GM12878 (cell line): Measurements from ENCODE around the gene E2F7. TPM values are rescaled to one million over a fixed set of nuclear protein-coding genes. Genes with fewer than 3 reads are reported as not detected.

Source experiments
- ATAC-seq: fragments of 200-7000 bp; cut with Tn5 transposase; 3 replicates; pipeline ENCODE4 v1.9.1; 2020; ENCODE audit warnings: mild to moderate bottlenecking, moderate library complexity
- BruUV-seq: library from RNA; stranded (reverse); fragments of 400-500 nt; replicated peaks from 2 replicates; lab custom pipeline; 2021; lab: Mats Ljungman, UMichigan
- CTCF ChIA-PET: fragments of 300-600 bp; sonication (Branson Sonifier 250); formaldehyde crosslinking; extraction: SDS; loops from one replicate; lab custom pipeline; 2021; ENCODE audit warnings: inconsistent platforms; lab: Yijun Ruan, JAX
- POLR2A ChIA-PET: fragments of 350-600 bp; formaldehyde crosslinking; extraction: SDS; loops from one replicate; lab custom pipeline; 2021; ENCODE audit warnings: inconsistent platforms; lab: Charles Lee
- RAD21 ChIA-PET: fragments of 300-600 bp; sonication (Branson Sonifier 250); formaldehyde crosslinking; loops from one replicate; lab custom pipeline; 2023; ENCODE audit warnings: antibody characterized with exemption; ENCODE audit not compliant: unreplicated experiment; lab: Charles Lee
- SMC1A ChIA-PET: fragments of 300-600 bp; sonication (Branson Sonifier 250); formaldehyde crosslinking; loops from one replicate; lab custom pipeline; 2023; ENCODE audit not compliant: unreplicated experiment, uncharacterized antibody; lab: Charles Lee
- DNase-seq: peaks from one replicate; pipeline ENCODE4 v3.0.0-alpha.2; 2011; ENCODE audit warnings: low read depth, low spot score
- FAIRE-seq: peaks from 3 replicates; lab custom pipeline; 2011; peaks lifted over from hg19 to GRCh38; lab: Jason Lieb, UNC
- H2AFZ ChIP-seq: 2 replicates; pipeline ENCODE4 v1.6.0; 2011; ENCODE audit warnings: low read depth, low read length, control low read depth; ENCODE audit not compliant: control insufficient read depth
- H3K27ac ChIP-seq: 2 replicates; pipeline ENCODE4 v1.5.1; 2011; ENCODE audit warnings: control low read depth; ENCODE audit not compliant: control insufficient read depth, insufficient read depth
- H3K27me3 ChIP-seq, 2 experiments: replicated peaks in 1 of 2; 2 replicates each; pipeline versions ENCODE4 v1.6.0 to v1.6.1; 2011; ENCODE audit warnings: low read length in 1 of 2; ENCODE audit not compliant: control insufficient read depth in 2 of 2, insufficient read depth in 2 of 2
- H3K36me3 ChIP-seq, 2 experiments: 2 replicates each; pipeline ENCODE4 v1.5.1; 2011; ENCODE audit warnings: low read length in 1 of 2; ENCODE audit not compliant: control insufficient read depth in 2 of 2, insufficient read depth in 2 of 2
- H3K4me1 ChIP-seq: 2 replicates; pipeline ENCODE4 v1.6.1; 2011; ENCODE audit warnings: mild to moderate bottlenecking, low read length, moderate library complexity, mixed read lengths; ENCODE audit not compliant: control insufficient read depth, insufficient read depth
- H3K4me2 ChIP-seq: 2 replicates; pipeline ENCODE4 v1.6.0; 2011; ENCODE audit warnings: control low read depth; ENCODE audit not compliant: control insufficient read depth, insufficient read depth
- H3K4me3 ChIP-seq: fragments of 200-600 bp; sonication (generic); 2 replicates; pipeline ENCODE4 v1.5.1; 2016
- H3K79me2 ChIP-seq: 2 replicates; pipeline ENCODE4 v1.6.0; 2011; ENCODE audit warnings: low read length; ENCODE audit not compliant: control insufficient read depth, insufficient read depth
- H3K9ac ChIP-seq: 2 replicates; pipeline ENCODE4 v1.8.0; 2011; ENCODE audit warnings: low read length, control low read depth, mixed read lengths; ENCODE audit not compliant: control insufficient read depth, insufficient read depth
- H3K9me3 ChIP-seq: replicated peaks from 3 replicates; pipeline ENCODE4 v1.5.1; 2011; ENCODE audit warnings: mild to moderate bottlenecking, low read length; ENCODE audit not compliant: control insufficient read depth, insufficient read depth
- H4K20me1 ChIP-seq: 2 replicates; pipeline ENCODE4 v1.6.0; 2011; ENCODE audit not compliant: control insufficient read depth, insufficient read depth
- FOS ChIP-seq: IDR thresholded peaks from 3 replicates; pipeline ENCODE4 v1.6.1; 2011; ENCODE audit warnings: borderline replicate concordance; ENCODE audit not compliant: insufficient read length; ENCODE audit errors: extremely low read depth
- MTA2 ChIP-seq: fragments of 450-650 bp; IDR thresholded peaks from 2 replicates; pipeline ENCODE4 v1.6.1; 2016; ENCODE audit warnings: low read depth, mild to moderate bottlenecking, moderate library complexity
- NR2C1 ChIP-seq: fragments of 450-650 bp; IDR thresholded peaks from 2 replicates; pipeline ENCODE4 v1.6.1; 2017; ENCODE audit warnings: antibody characterized with exemption, mild to moderate bottlenecking, moderate library complexity
- PRDM15 ChIP-seq: fragments of 450-650 bp; formaldehyde crosslinking; IDR thresholded peaks from 2 replicates; pipeline ENCODE4 v1.4.0; 2020; ENCODE audit warnings: mild to moderate bottlenecking, moderate library complexity
- RELA ChIP-seq: fragments of 450-650 bp; IDR thresholded peaks from 2 replicates; pipeline ENCODE4 v1.8.0; 2014; ENCODE audit warnings: borderline replicate concordance; ENCODE audit not compliant: partially characterized antibody
- RFX5 ChIP-seq: IDR thresholded peaks from 2 replicates; pipeline ENCODE4 v1.6.1; 2011; ENCODE audit warnings: low read depth, low read length, improper control_type of control experiment
- WGBS: methylation state at CpG from one replicate; pipeline ENCODE4 v1.1.6; 2016; ENCODE audit warnings: low lambda C conversion rate; ENCODE audit not compliant: insufficient replicate concordance, insufficient coverage; ENCODE audit errors: missing lambda C conversion rate; 5-methylcytosine and 5-hydroxymethylcytosine counted together
- in situ Hi-C: fragments of 300-500 bp; cut with MboI; formaldehyde crosslinking; loops from 9 replicates; pipeline ENCODE4 v1.14.3; 2018; ENCODE audit warnings: mixed read lengths
- intact Hi-C: fragments of 100-400 bp; cut with micrococcal nuclease; formaldehyde crosslinking; loops from one replicate; pipeline ENCODE4 v1.14.2; 2022; ENCODE audit not compliant: unreplicated experiment
- polyA plus RNA-seq, 11 experiments: library from polyadenylated mRNA; depleted of rRNA in 4 of 11; unstranded in 6 of 11; stranded (reverse) in 5 of 11; fragments of >200 nt; fragmentation: Nextera tagmentation in 4 of 11; fragmentation: Illumina TruSeq in 1 of 11; extraction: Ambion mirVana in 4 of 11; extraction: Trizol in 1 of 11; gene quantifications; 1 replicate in 1 of 11; 2 replicates in 10 of 11; pipeline versions ENCODE4 v1.2.1 to v1.2.3, GENCODE V29; 2011 to 2016; ENCODE audit warnings: inconsistent platforms in 2 of 11, missing spikeins in 2 of 11, low read depth in 1 of 11
- total RNA-seq, 4 experiments: library from RNA; depleted of rRNA in 3 of 4; stranded (reverse); fragments of >200 nt in 3 of 4; fragmentation: Illumina TruSeq in 1 of 4; extraction: Trizol in 1 of 4; gene quantifications; 2 replicates each; pipeline versions ENCODE4 v1.2.1 to v1.2.3, GENCODE V29; 2013 to 2021
- TF ChIP-seq, protein P1 (sequence below): IDR thresholded peaks from 2 replicates; pipeline ENCODE4 v1.6.1; 2012; ENCODE audit warnings: low read depth, low read length, improper control_type of control experiment

The E2F7 gene
- total and polyA plus RNA-seq, 10 of the 15 experiments (the other 5 are each of a cell fraction or from before 2014, with no cell fraction given), result 5.6 to 32.1 (median 19.9) TPM

DNA sequence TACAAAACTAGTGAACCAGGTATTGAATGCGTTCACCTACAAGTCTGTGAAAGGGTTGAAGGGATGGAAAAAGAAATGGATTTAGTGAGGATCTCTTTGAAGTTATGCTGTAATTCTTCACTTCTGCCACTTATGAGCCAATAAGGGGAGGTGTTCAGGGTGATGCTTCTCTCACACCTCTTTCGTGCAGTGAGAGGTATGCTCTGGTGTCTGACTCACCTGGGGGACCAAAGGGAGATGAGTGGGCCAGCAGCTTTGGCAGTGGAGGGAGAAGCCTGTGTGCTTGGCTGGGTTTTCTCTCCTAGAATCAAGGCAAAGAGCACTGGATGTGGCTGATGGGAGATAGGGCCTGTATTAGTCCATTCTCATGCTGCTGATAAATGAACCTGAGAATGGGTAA, 45.4 kb downstream of the E2F7 start:
- no peak for FAIRE-seq

More for the DNA sequence above, 45.4 kb downstream of the E2F7 start:
- ChIA-PET SMC1A (interaction anchor here (1.4 kb wide), 2 partner anchors 9 to 12 kb away, joined by 3 to 8 read pairs; no protein-coding TSS in a partner anchor), RAD21 (interaction anchor here (0.8 to 1.7 kb wide), 3 partner anchors 9 to 399 kb away, joined by 4 to 5 read pairs (median 4); no protein-coding TSS in a partner anchor), POLR2A (no interaction called here), CTCF (interaction anchor here (1.1 to 5.2 kb wide), 3 partner anchors 9 to 31 kb away, joined by 3 to 57 read pairs (median 4); no protein-coding TSS in a partner anchor)
- H3K27ac ChIP-seq, result no peak overlapping the region
- WGBS, result 97% methylated on average over 2 of the region's 2 CpGs
- H4K20me1 ChIP-seq, result no peaks in the 10 kb centered on the region
- no peak for ATAC-seq
- no peak for DNase-seq
- H3K79me2 ChIP-seq, result no peaks in the 10 kb centered on the region
- no peaks in the 10 kb centered on the region for H3K9me3 ChIP-seq
- no TSS peak for BruUV-seq
- H3K27me3 ChIP-seq, result no peaks in the 10 kb centered on the region
- H3K4me2 ChIP-seq, result no peak overlapping the region
- H2AFZ ChIP-seq, result no peak overlapping the region
- no peaks in the 10 kb centered on the region for H3K4me1 ChIP-seq
- no peak overlapping the region for H3K4me3 ChIP-seq
- H3K9ac ChIP-seq, result no peak overlapping the region
- intact Hi-C loops, result loop anchor here (10.0 kb wide), 1 partner anchor 225 kb away; no protein-coding TSS in a partner anchor
- in situ Hi-C loops, result no loop called here
- peaks cover 2 to 6% of the 10 kb centered on the region in 2 experiments for H3K36me3 ChIP-seq
- TF ChIP-seq MTA2 (no peak), PRDM15 (CRISPR knock-in tag) (no peak), RFX5 (no peak), FOS (no peak), NR2C1 (no peak), RELA (no peak)
- TF ChIP-seq, protein P1, sequence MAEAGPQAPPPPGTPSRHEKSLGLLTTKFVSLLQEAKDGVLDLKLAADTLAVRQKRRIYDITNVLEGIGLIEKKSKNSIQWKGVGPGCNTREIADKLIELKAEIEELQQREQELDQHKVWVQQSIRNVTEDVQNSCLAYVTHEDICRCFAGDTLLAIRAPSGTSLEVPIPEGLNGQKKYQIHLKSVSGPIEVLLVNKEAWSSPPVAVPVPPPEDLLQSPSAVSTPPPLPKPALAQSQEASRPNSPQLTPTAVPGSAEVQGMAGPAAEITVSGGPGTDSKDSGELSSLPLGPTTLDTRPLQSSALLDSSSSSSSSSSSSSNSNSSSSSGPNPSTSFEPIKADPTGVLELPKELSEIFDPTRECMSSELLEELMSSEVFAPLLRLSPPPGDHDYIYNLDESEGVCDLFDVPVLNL, result no peak
